ENCODE data around the gene WDFY4. TPM values are rescaled to one million over a fixed set of nuclear protein-coding genes. Genes with fewer than 3 reads are reported as not detected.

WDFY4 gene
- total RNA-seq, 1 experiment from 2014 or later: not detected

DNA sequence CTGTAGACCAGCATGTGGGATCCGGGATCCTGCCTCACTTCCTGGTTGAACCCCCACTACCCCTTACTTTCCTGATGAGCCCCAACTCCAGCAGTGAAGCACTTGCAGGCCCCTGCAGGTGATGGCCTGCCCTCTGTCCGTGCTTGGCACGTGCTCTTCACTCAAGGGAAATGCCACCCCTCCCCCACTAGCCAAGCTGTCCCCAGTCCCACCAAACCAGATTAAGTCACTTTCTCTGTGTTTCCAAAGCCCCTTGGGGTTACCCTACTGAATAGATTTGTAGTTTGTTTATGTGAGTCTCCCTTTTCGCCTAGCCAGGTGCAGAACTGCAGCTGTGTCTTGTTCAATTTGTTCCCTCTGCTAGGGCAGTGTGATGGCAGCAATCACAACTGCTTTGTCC is 121.7 kb downstream of the WDFY4 start:
- DNase-seq (ENCODE audit: extremely low read depth, low read depth): no peak

DNA sequence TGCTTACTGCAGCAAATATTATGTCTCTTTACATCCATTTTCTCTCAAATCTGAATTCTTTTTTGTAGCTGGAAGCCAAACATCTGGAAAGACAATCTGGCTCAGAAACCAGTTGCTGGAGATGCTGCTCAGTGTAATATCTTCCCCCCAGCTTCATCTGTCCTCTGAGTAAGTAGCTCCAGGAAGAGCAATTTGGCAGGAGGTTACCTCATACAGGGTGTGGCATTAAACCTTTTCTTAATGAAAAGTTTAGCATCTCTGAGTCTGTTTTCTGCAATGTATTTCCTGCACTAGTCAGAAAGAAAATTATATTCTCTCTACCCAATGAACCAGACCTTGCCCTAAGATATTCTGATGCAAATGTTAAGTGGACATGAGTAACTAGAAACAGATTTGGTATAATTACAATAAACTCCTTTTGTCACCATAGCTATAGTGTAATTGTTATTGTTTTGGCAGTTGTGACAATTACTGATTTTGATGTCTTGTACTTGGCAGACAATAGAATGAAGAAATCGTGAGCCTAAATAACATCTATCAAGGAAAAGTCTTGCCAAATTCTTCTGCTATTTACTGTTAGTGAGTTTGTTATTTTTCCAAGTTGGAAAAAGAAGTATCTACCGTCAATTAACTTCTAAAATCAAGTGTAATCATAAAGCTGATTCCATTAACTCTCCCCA is 123.3 kb downstream of the WDFY4 start:
- DNase-seq (ENCODE audit: extremely low read depth, low read depth): no peak

DNA sequence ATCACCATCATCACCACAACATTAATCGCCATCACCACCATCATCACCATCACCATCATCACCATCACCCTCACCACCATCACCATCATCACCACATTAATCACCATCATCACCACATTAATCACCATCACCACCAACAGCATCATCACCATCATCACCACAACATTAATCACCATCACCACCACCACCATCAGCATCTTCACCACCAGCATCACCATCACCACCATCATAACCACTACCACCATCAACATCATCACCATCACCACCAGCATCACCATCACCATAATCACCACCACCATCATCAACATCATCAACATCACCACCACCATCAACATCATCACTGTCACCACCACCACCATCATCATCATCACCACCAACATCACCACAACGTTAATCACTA is 124.6 kb downstream of the WDFY4 start:
- no peak for DNase-seq (ENCODE audit: extremely low read depth, low read depth)

DNA sequence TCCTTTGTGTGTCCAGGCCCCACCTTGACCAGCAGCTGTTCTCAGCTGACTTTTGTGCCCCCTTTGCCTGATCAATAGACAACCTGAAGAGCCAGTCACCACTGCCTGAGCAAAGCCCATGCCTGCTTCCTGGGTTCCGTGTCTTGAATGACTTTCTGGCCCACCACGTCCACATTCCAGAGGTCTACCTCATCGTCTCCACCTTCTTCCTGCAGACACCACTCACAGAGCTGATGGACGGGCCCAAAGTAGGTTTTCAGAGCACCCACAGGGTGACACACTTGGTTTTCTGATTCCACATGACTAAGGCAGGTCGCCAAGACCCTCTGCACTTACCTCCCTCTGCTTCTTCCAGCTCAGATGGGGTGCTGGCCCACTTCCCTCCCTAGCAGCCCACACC is 126.8 kb downstream of the WDFY4 start:
- no peak for DNase-seq (ENCODE audit: extremely low read depth, low read depth)

DNA sequence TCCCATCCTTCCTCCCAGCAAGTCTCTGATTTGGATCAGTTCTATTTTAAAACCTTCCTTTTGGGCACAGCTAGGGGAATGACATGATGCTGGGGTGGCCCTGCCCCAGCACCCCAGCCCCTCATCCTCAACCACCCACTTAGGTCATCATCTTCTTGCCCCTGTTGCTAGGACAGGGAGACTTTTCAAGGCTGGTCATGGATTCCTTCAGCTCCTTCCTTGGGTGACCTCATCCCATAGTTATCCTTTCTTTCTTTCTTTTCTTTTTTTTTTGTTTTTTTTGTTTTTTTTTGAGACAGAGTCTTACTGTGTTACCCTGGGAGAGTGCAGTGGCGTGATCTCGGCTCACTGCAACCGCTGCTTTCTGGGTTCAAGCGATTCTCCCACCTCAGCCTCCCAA is 127.2 kb downstream of the WDFY4 start:
- DNase-seq (ENCODE audit: extremely low read depth, low read depth): no peak

DNA sequence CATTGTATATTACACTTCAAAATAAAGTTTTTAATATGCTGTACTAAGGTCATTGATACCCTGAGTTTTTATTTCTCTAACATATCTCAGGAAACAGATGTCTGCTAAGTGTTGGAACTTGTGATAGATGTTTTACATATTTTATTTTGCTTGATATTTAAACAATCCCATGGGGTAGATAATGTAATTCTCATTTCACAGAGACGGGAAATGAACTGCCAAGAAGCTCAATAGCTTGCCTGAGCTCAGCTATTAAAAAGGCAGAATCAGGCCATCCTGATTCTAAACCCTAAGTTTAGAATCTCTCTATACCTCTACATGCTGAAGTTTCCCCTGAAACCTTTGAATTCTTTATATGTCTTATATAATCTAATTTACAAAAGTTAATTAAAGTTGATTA is 128.6 kb downstream of the WDFY4 start:
- no peak for DNase-seq (ENCODE audit: extremely low read depth, low read depth)

DNA sequence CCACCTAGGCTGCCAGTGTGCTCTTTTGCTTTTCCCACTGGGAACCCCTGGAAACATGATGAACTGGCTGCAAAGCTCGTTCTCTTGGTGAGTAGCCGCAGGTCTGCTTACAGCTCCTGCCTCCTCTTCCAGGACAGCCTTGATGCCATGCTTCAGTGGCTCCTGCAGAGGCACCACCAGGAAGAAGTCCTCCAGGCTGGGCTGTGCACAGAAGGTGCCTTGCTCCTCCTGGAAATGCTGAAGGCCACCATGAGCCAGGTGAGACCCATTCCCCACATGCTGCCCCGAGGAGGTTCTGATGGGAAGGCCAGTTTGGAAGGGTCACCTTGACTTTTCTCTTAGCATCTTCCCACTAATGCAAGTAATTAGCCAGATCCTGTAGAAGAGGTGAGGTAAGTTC is 129.2 kb downstream of the WDFY4 start:
- DNase-seq (ENCODE audit: extremely low read depth, low read depth): no peak

DNA sequence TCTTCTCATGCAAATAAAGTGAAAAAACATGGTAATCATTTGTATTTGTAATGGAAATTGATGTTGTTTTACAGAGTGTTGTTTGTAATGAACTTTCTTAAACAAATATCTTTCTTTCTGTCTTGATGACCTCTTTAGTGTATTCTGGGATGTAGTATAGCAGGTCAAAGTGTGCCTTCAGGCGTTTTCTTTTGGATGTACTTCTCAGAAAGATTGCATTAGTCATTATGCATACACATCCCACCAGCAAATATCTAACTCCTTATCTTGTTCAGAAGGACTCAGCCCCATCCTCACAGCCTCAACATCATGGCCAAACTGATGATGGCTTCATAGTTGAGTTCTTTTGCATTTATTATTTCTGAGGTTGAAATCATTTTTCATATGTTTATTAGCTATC is 130.3 kb downstream of the WDFY4 start:
- no peak for DNase-seq (ENCODE audit: extremely low read depth, low read depth)

DNA sequence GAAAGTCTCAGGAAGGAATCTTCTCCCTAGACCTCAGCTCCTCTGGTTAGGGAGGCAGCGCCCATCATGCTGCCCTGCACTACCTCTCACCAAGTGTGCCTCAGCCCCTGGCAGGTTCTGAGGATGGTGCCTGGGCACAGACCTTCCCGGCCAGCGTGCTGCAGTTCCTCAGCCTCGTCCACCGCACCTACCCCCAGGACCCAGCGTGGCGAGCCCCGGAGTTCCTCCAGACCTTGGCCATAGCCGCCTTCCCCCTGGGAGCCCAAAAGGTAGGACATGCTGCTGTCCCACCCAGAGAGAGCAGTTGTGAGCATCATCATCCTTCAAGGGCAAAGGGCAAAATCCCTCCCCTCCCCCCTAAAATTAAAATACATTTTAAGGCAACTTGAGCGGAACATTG is 132.5 kb downstream of the WDFY4 start:
- no peak for DNase-seq (ENCODE audit: extremely low read depth, low read depth)

DNA sequence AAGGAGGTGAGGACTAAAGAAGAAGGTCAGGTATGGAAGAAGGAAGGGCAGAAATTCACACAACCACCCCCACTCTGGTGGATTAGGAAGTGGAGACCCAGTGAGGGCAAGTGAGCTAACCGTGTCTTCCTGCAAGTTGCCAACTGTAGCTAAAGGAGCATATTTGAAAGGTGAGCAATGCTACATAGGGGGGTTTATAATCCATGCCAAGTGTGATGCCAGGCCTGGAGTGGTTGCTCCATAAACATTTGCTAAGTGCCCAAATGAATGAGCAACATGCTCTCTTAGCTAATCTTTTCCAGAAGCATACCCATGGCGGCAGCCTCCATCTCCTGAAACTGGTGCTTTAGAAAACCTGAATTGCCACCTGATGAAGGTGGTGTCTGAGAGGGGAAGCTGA is 133.4 kb downstream of the WDFY4 start:
- DNase-seq (ENCODE audit: extremely low read depth, low read depth): no peak

DNA sequence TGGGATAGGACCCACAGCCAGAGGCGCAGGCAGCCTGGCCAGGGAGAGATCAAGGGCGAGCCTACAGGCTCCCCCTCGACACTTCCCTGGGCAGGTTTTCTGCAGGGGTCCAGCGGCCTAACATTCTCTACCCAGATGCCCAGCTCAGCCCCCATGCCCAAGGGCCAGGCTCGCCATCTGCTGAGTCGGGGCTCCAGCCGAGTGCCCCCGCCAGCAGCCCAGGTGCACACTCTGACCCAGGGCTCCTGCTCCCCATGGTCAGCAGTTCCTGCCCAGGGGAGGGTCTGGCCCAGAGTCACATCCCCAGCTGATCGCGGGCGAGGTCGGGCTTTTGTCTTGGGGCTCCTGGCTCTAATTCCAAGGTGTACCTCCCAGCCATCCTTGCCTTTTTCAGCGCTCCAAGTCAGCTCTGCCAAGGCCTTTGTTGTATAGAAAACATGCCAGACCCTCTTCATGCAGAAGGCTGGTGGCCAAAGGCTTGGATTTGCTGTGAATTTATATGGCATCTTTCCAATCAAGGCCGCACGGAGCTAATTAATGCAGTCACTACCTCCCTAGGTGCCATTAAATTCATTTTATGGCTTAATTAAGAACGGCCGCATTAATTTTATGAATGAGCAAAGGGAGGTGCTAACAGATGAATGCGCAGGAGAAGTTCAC is 134.3 kb downstream of the WDFY4 start:
- no peak for DNase-seq (ENCODE audit: extremely low read depth, low read depth)

DNA sequence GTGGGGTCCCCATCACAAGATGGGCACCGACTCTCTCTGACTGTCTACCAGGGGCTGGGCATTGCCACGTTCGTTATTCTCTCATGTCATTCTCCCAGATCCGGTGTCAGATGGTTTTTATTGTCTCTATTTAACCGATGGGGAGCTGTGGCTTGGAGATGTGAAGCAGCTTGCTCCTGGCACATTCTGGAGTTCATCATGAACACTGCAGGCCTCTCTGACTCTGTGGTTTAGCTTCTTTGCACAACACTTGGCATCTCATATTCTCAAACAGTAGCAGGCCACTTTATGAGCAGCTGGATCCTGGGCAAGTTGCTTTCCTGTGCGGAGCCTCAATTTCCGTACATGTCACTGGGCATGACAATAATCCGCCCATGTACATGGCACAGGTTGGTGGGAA is 135.1 kb downstream of the WDFY4 start:
- no peak for DNase-seq (ENCODE audit: extremely low read depth, low read depth)

DNA sequence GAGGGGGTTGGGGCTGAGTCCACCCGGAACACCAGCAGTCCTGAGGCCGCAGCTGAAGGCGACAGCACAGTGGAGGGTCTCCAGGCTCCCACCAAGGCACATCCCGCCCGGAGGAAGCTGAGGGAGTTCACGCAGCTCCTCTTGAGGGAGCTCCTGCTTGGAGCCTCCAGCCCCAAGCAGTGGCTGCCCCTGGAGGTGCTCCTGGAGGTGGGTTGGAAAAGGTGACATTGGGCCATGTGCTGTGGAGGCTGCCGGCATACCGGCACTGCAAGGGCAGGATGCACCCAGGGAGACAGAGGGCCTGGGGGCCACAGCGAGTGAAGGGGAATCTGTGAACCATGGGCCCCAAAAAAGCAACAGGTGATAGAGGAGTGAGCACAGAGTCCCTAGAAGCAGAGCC is 135.6 kb downstream of the WDFY4 start:
- DNase-seq (ENCODE audit: extremely low read depth, low read depth): no peak

DNA sequence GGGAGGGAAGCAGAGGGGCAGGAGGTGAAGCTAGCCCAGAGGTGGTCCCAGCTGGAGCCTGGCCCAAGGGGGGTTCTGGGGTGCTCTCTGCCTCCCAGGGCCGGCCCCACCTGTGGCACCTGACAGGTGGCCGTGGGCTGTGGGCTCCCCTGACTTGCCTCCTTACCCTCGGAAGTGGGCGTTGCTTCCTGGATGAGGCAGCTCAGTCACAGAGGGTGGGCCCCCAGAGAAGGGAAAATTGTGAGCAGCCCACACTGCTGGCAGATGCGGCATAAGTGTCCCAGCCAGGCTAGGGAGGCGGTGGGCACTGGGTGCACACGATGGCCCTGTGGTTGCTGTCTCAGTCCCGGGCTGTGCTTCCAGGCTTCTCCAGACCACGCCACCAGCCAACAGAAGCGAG is 136.0 kb downstream of the WDFY4 start:
- no peak for DNase-seq (ENCODE audit: extremely low read depth, low read depth)

DNA sequence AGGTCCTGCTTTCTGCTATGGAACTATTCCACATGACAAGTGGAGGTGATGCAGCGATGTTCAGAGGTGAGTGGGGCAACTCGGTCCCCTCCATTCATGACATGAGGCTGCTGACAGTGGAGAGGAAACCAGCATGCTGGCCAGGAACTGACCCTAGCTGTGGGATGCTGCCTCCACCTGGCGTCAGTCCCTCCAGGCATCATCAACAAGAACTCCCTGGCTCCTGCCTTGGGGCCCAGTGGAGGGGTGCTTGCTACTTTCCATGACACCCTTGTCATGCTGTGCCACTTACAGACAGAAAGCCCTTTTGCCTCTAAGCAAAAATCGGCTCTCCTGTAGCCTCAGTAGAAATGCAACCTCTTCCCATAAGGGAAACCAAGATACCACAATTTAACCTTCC is 136.4 kb downstream of the WDFY4 start:
- no peak for DNase-seq (ENCODE audit: extremely low read depth, low read depth)

DNA sequence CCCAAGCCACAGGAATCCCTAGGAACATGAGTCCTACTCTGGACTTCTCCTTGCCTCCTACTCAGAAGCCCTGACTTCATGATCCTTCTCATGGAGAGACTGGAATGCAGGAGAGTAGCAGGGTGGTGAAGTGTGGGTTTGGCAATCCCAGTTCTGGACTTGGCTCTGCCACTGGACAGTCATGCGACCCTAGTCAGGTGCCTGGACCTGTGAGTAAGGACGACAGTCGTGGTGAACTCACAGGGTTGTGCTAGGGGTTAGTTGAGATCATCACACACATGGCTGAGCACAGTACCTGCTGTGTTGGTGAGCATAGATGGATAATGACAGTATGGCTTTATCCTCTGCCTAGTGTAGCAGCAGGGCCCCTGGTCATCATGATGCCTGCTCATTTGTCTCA is 137.0 kb downstream of the WDFY4 start:
- no peak for DNase-seq (ENCODE audit: extremely low read depth, low read depth)

DNA sequence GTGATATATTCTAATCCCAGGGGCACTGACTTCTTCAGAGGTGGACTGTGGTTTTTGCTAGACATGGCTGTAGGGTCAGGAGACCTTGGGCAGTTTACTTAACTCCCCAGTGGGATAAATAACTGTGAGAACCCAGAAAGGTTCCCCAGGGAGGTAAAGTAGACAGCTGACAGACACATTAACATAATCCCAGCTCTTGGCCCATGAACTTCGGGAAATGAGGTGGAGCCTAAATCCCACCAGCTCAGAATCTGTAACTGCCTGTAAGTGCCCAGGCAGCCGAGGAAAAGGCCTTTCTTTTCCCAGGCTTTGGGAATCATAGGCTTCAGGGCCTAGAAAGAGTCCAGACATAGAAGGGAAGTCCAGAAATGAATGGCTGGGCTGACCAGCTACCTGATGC is 149.0 kb downstream of the WDFY4 start:
- no peak for DNase-seq (ENCODE audit: extremely low read depth, low read depth)

DNA sequence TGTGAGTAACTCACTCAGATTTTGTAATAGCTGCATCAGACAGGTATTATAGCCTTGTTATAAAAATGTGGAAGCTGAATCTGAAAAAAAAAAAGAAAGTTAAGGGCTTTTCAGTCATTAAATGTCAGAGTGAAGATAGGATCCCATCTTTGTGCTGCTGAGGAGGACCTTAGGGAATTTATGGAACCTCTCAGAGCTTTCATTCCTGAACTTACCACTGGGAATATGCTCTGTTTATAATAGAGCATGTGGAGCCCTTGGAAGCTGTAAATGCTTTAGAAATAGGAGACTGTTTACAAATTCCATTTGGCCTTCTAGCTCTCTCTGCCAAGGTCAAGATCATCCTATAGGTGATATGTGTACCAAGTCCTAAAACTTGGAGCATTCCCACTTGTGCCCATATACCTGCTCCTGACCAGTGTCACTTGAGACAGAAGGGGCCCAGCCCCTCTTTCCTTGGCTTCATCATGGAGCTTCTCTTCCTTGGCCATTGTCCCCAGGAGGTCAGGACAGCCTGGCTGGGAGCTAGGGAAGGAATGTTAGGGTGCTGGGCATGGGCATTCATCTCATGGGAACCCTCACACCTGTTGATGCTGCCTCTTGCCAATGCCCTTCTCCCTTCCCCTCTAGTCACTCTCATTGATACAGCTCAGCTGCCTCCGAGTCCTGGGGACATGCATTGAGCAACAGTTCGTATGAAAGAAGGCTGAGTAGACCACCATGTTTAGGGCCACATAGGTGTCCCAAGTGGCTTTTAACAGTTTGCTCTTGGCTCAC is 149.7 kb downstream of the WDFY4 start:
- no peak for DNase-seq (ENCODE audit: extremely low read depth, low read depth)

DNA sequence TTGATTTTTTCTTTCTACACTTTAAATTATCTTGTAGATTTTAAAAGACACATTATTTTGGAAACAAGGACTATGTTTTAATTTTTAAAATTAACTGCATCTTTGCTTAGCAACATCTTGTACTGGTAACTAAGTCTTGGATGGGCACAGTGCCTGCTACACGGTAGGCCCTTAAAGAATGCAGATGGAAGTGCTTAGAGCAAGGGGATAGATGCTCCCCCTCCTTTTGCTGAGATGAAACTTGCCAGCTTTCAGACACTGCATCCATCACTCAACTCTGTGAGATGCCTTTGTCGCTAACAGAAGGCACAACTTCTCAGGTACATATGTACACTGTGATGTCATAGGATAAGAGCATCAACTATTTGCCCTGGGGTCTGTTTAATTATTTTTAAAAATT is 151.1 kb downstream of the WDFY4 start:
- DNase-seq (ENCODE audit: extremely low read depth, low read depth): no peak

DNA sequence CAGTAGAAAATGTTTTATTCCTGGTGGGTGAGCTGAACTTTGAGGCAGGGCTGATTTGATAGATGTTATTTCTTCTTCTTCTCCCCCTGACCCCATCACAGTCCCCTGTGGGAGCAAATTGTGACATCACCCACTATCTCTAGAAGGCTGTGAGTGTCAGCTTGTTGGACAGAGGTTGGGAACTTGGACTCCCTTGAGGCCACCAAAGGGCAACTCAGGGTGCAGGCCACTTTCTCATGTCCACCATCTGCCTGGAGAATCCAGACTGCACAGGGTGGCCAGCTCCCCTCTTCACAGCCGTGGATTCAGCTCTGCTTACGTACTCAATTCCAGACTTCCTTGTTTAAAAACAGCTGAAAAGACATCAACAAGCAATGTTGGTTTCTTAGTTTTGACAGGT is 151.9 kb downstream of the WDFY4 start:
- DNase-seq (ENCODE audit: extremely low read depth, low read depth): no peak

DNA sequence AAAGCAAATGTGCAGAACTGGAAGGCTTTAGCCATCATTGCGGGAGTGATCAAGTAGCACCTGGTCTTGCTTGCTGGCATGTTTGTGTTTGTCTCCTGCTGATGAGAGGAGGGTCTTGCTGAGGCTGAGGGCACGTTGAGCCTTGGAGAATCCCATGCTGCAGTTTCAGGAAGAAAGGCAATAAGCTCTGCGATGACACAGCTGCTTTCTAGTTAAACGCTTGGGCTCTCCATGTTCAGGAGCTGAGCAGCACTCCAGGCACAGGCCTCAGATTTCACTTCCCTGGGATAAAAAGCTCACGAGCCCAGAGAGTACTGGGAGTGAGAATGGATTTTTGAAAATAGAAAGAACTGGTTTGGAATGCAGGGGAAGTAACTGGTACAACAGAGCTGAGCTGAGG is 154.2 kb downstream of the WDFY4 start:
- no peak for DNase-seq (ENCODE audit: extremely low read depth, low read depth)
